ENCODE data around the gene HIVEP3.

Gene HIVEP3

DNA sequence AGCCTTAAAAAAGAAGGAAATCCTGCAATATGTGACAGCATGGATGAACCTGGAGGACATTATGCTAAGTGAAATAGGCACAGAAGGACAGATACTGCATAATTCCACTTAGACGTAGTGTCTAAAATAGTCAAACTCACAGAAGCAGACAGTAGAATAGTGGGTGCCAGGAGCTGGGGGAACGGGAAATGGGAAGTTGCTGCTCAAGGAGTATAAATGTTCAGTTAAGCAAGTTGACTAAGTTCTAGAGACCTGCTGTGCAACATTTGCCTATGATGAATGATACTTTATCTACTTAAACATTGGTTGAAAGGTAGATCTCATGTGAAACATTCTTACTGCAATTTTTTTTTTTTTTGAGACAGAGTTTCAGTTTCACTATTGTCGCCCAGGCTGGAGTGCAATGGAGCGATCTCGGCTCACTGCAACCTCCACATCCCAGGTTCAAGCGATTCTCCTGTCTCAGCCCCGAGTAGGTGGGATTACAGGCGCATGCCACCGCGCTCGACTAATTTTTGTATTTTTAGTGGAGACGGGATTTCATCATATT lies 197.8 kb downstream of the HIVEP3 start:
- H3K36me3 Mint-ChIP-seq = no peaks in the 10 kb centered on the region
- no peaks in the 10 kb centered on the region for H3K27me3 Mint-ChIP-seq
- peak overlapping the region; percentile 6 for H3K27ac Mint-ChIP-seq
- peak; percentile 36 for DNase-seq
- peaks cover 28% of the 10 kb centered on the region for H3K4me1 Mint-ChIP-seq
- no peaks in the 10 kb centered on the region for H3K9me3 Mint-ChIP-seq
- H3K4me3 Mint-ChIP-seq = peak overlapping the region; percentile 22
- CTCF ChIA-PET = no interaction called here

DNA sequence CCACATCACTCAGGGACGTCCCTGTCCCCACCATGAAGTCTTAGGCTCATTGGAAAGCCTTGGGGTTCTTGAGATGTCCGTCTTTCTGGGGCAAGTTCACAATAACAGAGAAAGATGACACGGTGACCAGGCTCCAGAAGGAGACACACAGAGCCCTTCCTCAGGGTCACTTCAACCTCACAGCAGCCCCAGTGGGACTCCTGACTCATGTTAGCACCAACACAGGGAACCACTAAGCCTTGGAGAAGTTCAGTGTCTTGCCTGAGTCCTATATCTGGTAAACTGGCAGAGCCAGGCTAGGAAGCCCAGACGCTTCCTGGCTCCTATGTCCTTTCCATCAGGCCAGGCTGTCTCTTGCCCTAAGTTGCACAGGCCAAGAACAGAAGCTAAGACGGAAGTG lies 199.1 kb downstream of the HIVEP3 start:
- Mint-ChIP-seq H3K4me1 (peaks cover 31% of the 10 kb centered on the region), H3K36me3 (no peaks in the 10 kb centered on the region), H3K9me3 (no peaks in the 10 kb centered on the region), H3K27me3 (no peaks in the 10 kb centered on the region), H3K4me3 (no peak overlapping the region), H3K27ac (no peak overlapping the region)
- CTCF ChIA-PET = interaction anchor here (0.8 kb wide), 1 partner anchor 10 kb away, joined by 3 read pairs; no protein-coding TSS in a partner anchor
- DNase-seq = no peak

DNA sequence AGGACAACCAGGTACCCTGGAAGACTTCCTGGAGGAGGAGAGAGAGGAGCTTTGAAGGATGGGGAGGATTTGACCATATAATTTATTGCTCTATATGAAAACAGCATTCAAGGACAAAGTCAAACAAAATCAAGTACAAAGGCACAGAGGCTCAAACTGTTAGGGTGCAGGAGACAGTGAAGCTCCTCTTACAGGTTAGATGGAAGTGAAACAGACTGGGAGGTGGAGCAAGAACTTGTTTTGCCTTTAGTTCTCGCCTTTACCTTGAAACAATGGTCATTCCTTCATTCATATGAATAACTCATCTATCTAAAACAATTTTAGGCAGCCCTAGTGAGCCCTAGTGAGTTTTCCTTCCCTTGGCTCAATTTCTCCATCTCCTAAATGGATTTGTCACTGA lies 199.6 kb downstream of the HIVEP3 start:
- Mint-ChIP-seq H3K27me3 (no peaks in the 10 kb centered on the region), H3K9me3 (no peaks in the 10 kb centered on the region), H3K4me3 (no peak overlapping the region), H3K4me1 (peaks cover 31% of the 10 kb centered on the region), H3K27ac (no peak overlapping the region), H3K36me3 (no peaks in the 10 kb centered on the region)
- DNase-seq = no peak
- CTCF ChIA-PET = no interaction called here

DNA sequence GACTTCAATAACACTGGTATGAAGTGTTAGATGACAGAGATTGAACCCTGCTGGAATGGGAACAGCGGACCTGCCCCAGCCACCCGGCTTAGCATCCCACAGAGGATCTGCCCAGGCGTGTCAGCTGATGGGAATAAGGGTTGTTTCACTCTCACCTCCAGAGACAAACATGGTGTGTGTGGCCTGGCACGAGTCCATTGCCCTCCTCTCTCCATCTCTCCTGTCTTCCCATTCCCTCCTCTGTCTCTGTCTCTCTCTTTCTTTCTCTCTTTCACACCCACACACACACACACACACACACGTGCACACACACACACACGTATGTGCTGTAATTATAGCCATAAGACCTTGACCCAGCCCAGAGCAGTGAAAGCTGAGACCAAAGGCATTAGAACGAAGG lies 200.2 kb downstream of the HIVEP3 start:
- Mint-ChIP-seq H3K27ac (no peak overlapping the region), H3K4me3 (no peak overlapping the region), H3K36me3 (no peaks in the 10 kb centered on the region), H3K27me3 (no peaks in the 10 kb centered on the region), H3K4me1 (peaks cover 31% of the 10 kb centered on the region), H3K9me3 (no peaks in the 10 kb centered on the region)
- CTCF ChIA-PET = interaction anchor here (1.3 kb wide), 1 partner anchor 51 kb away, joined by 3 read pairs; no protein-coding TSS in a partner anchor
- no peak for DNase-seq

DNA sequence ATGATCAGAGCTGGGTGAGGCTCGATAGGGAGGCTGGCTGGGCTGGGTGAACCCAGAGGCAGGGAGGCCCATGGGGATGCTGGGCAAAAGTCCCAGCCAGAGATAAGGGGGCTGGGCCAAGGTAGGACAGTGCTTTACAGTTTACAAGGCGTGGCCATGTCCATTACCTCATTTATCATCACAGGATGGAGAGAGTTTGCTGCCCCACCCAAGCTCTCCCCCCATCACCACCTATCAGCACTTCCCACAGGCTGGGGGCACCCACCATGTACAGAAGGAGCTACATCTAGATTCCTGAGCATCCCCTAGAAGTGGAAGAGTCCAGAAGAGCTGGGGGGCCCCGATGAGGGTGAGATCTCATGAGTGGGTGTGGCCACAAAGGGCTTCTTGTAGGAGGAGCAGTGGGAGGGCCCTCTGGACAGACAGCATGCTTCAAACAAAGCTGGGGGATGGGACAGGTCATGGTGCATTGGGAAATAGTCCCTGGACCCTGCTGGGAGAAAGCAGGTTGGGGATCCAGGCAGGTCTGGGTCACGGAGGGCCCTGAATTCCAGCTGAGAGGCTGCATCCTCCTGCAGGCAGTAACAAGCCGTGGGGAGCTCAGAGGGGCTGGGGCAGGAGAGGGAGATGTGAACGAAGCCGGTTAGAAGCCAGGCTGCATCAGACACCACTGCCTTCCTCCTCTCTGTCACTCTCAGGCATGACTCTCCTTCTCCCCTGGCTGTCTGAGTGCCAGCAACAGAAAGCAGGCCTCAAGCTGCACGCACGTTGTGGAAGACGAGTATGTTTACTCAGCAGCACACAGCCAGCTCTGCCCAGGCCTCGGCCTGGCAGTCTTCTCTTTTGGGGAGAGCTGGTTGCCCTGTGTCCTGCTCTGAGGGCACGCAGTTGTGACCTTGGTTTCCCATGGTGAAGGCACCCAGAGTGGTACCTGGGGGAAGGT lies 202.3 kb downstream of the HIVEP3 start:
- peaks cover 9% of the 10 kb centered on the region for H3K27me3 Mint-ChIP-seq
- DNase-seq = no peak
- peaks cover 23% of the 10 kb centered on the region for H3K4me1 Mint-ChIP-seq
- CTCF ChIA-PET = no interaction called here
- H3K4me3 Mint-ChIP-seq = no peak overlapping the region
- no peaks in the 10 kb centered on the region for H3K9me3 Mint-ChIP-seq
- H3K36me3 Mint-ChIP-seq = no peaks in the 10 kb centered on the region
- no peak overlapping the region for H3K27ac Mint-ChIP-seq

DNA sequence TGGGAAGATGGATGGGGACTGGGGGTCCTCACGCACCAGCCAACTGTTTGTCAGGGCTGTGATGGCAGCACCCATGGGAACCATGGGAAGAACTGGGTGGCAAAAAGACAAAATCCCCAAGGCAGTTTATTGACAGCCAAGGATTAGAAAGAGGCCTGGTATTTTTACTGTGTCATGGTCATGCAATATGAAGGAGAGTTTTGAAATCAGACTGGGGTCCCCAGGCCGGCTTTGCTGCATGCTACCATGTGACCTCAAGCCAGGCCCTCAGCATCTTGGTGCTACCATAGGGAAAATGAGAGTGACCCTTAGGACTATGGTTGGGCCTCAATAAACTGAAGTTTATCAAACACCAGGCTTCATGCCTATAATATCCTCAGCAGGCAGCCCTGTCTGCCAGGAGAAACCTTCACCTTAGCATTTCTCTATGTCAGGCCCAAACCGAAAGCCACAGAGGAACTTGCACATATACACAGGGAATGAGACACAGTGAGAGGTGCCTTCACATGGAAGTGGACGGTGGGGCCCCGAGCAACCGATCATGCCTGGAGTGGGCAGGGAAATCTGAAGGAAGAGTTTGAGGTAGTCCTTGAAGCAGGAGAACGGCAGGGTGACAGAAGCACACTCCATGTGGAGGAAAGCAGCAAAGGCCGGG lies 203.2 kb downstream of the HIVEP3 start:
- Mint-ChIP-seq H3K4me3 (no peak overlapping the region), H3K27ac (no peak overlapping the region), H3K27me3 (peaks cover 9% of the 10 kb centered on the region), H3K9me3 (no peaks in the 10 kb centered on the region), H3K36me3 (no peaks in the 10 kb centered on the region), H3K4me1 (peaks cover 15% of the 10 kb centered on the region)
- DNase-seq = no peak
- CTCF ChIA-PET = interaction anchor here (1.1 kb wide), 1 partner anchor 12 kb away, joined by 3 read pairs; no protein-coding TSS in a partner anchor

DNA sequence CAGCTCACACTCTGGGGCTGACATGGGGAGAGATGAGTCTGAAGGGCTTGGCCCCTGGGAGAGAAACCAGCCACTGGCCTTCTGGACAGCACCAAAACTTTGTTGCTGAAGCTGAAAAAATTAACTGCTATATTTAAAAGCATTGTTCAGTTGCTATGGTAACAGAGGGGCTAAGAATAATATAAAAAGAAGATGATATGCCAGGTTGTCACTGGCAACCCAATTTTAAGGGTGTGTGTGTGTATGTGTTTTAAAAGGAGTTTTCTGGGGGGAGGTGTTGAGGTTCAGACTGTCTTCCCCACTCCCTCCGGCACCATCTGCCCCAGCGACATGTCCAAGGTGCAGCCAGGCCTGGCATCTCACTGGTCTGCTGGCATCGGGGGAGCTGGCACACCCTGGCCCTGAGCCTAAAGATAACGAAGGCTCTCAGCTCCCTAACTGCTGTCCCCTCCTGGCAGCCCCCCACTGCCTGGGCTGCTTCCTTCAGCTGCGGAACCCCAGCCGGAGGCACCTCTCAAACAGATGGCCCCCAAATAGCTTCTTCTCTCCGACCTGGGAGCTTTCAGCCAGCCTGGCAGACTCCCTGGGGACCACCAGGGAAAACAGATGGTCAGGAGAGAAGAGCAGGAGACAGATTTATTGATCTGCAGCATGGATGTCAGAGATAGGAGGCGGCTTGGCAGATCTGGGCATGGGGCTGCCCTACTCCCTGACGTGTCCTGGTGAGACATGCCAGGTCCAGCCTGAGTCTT lies 203.9 kb downstream of the HIVEP3 start:
- Mint-ChIP-seq H3K36me3 (no peaks in the 10 kb centered on the region), H3K9me3 (no peaks in the 10 kb centered on the region), H3K4me3 (no peak overlapping the region), H3K4me1 (peaks cover 14% of the 10 kb centered on the region), H3K27ac (no peak overlapping the region), H3K27me3 (peaks cover 9% of the 10 kb centered on the region)
- CTCF ChIA-PET = interaction anchor here (1.1 kb wide), 1 partner anchor 12 kb away, joined by 3 read pairs; no protein-coding TSS in a partner anchor
- DNase-seq = no peak

DNA sequence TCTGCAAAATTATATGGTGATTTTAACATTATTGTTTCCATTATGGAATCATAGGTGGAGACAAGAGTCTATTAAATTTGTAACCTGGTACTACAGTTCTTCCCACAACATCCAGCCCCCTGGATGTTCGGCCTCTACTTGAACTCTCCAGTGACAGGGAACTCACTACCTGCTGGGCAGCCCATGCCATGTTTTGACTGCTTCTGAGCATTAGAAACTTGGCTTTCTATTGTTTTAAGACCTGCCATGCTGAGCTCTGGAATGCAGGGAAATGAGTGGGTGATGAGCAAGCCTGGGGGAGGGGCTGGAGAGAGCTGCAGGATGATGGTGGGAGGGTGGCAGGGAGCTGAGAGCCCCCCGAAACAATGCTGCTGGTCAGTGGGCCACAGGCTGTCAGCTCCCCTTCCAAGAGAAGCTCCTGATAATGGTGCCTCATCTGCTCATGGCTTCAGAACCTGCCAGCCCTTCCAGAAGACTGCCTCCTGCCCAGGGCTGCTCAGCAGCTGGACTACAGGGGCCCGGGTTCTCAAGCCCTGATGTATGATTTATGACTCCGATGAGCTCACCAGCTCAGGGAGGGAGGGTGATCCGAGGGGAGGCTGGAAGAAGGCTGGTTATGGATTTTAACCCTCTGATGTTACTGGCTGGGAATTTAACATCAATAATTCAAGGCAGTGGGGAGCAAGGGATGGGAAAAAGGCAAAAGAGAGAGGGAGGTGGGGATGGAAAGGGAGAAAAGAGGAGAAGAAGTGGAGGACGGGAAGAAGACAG lies 205.0 kb downstream of the HIVEP3 start:
- Mint-ChIP-seq H3K27me3 (peaks cover 9% of the 10 kb centered on the region), H3K27ac (no peak overlapping the region), H3K36me3 (no peaks in the 10 kb centered on the region), H3K9me3 (no peaks in the 10 kb centered on the region), H3K4me1 (peaks cover 22% of the 10 kb centered on the region), H3K4me3 (no peak overlapping the region)
- CTCF ChIA-PET = no interaction called here
- no peak for DNase-seq

DNA sequence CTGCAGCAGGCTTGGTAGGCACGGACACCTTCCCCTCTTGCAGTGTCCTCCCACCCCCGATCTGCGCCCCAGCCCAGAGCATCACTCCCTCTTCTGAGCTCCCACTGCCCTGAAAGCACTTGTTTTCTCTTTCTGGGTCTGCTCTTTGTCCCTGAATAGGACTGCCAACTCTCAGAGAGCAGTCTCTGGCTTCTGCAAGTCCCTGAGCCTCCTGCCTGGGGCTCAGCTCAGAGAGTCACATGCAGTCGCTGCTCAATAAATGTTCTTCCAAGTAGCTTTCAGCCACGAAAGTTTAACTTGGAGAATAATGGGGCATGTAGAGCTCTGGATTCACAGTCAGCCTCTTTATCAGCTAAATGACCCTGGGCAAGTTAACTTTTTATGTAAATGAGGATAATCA lies 205.6 kb downstream of the HIVEP3 start:
- no peak overlapping the region for H3K4me3 Mint-ChIP-seq
- CTCF ChIA-PET = no interaction called here
- peaks cover 11% of the 10 kb centered on the region for H3K27me3 Mint-ChIP-seq
- H3K4me1 Mint-ChIP-seq = peaks cover 22% of the 10 kb centered on the region
- no peak for DNase-seq
- H3K9me3 Mint-ChIP-seq = no peaks in the 10 kb centered on the region
- no peak overlapping the region for H3K27ac Mint-ChIP-seq
- no peaks in the 10 kb centered on the region for H3K36me3 Mint-ChIP-seq

DNA sequence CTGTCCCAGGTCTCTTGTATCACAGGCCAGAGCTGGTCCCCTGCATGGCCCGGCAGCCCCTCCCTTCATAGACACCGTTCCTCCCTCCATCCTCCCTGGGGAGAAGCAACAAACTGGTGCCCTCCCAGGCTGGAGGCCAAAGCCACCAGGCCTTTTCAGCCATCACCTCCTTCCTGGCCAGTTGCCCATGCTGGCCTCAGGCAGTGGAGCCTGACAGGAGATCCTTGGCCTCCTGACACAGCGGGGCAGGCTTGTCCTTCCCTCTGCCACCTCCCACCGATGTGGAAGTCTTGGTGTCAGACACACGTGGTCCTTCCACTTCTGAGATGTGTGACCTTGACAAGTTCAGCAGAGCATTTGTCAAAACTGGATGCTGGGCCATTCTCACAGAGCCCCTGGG lies 206.0 kb downstream of the HIVEP3 start:
- no peak for DNase-seq
- Mint-ChIP-seq H3K4me1 (peaks cover 24% of the 10 kb centered on the region), H3K36me3 (no peaks in the 10 kb centered on the region), H3K9me3 (no peaks in the 10 kb centered on the region), H3K4me3 (no peak overlapping the region), H3K27me3 (peaks cover 16% of the 10 kb centered on the region), H3K27ac (no peak overlapping the region)
- CTCF ChIA-PET = no interaction called here

DNA sequence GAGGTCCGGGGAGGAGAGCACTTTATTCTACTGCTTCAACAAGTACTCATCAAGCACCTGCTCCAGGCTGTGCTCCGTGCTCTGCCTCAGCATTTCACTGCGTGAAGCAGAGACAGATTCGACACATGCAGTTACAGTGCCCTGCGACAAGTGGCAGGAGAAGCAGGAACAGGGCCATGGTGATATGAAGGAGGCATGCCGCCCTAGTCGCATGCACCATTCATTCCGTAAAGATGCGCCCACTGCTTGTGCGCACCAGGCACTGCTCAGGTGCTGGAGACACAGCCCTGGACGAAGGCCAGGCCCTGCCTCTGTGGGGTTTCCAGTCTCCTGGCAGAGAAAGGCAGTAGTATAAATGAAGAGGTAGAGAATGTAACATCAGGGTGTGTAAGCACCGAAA lies 206.6 kb downstream of the HIVEP3 start:
- CTCF ChIA-PET = no interaction called here

DNA sequence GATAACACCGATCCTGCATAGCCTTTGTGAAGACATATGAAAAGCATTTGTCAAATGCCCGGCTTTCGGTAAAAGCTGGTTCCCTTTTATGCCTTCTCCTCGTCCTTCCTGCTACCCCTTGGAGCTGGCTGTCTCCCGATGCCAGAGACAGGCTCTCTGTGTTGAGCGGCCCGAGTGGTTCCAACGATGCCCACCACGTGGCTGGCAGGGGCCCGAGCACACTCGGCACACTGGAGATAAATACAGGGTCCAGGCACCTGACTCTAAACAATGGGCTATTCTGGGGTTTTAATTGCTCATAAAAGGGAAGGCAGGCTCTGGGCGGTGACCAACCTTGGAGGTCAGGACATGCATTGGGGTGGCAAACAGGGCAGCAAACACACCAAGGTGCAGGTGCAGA lies 207.1 kb downstream of the HIVEP3 start:
- H3K27me3 Mint-ChIP-seq = peaks cover 22% of the 10 kb centered on the region
- H3K4me1 Mint-ChIP-seq = peaks cover 22% of the 10 kb centered on the region
- H3K27ac Mint-ChIP-seq = no peak overlapping the region
- no peaks in the 10 kb centered on the region for H3K9me3 Mint-ChIP-seq
- CTCF ChIA-PET = no interaction called here
- no peaks in the 10 kb centered on the region for H3K36me3 Mint-ChIP-seq
- DNase-seq = no peak
- H3K4me3 Mint-ChIP-seq = no peak overlapping the region

More for the DNA sequence above, 206.6 kb downstream of the HIVEP3 start:
- H3K9me3 Mint-ChIP-seq = no peaks in the 10 kb centered on the region
- peaks cover 20% of the 10 kb centered on the region for H3K27me3 Mint-ChIP-seq
- peaks cover 23% of the 10 kb centered on the region for H3K4me1 Mint-ChIP-seq
- no peak overlapping the region for H3K4me3 Mint-ChIP-seq
- H3K36me3 Mint-ChIP-seq = no peaks in the 10 kb centered on the region
- no peak for DNase-seq
- no peak overlapping the region for H3K27ac Mint-ChIP-seq

DNA sequence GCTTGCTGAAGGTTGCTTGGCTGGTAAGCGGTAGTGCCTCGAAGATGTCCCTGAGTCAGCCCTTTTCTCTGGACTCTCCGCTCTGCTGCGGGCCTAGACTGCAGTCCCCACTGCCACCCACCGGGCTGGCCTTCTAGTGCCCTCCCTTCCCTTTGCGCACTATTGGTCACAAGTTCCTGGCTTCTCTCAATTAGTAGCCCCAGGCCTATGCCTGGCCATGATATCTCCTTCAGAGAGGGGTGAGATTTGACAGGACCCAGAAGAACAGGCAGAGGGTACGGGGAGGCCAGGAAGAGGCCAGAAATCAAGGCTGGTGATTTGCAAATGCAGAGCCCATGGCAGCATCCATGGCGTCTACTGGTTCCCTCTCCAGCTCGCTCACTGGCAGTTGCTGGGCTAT lies 207.7 kb downstream of the HIVEP3 start:
- H3K4me1 Mint-ChIP-seq = peaks cover 18% of the 10 kb centered on the region
- H3K27me3 Mint-ChIP-seq = peaks cover 22% of the 10 kb centered on the region
- no peaks in the 10 kb centered on the region for H3K36me3 Mint-ChIP-seq
- H3K9me3 Mint-ChIP-seq = no peaks in the 10 kb centered on the region
- DNase-seq = no peak
- CTCF ChIA-PET = no interaction called here
- no peak overlapping the region for H3K4me3 Mint-ChIP-seq
- no peak overlapping the region for H3K27ac Mint-ChIP-seq

Data from activated naive CD4-positive, alpha-beta T cell treated with anti-CD3 and anti-CD28 coated beads, Interleukin-2, amount 10 ng/mL, durations not matched to agents 7 days and 5 days (primary cell).